ENCODE measurements around the gene TADA1. TPM values are rescaled to one million over a fixed set of nuclear protein-coding genes. Genes with fewer than 3 reads are reported as not detected.
"Not testable (repeated sequence)": the region's sequence is repeated elsewhere in the genome, so short reads cannot be mapped to it uniquely, and the experiment has no call there.

The TADA1 gene
- polyA plus RNA-seq, 1 donor (not counting 4 experiments of a cell fraction or from before 2014, with no cell fraction given): 15.0 TPM

DNA sequence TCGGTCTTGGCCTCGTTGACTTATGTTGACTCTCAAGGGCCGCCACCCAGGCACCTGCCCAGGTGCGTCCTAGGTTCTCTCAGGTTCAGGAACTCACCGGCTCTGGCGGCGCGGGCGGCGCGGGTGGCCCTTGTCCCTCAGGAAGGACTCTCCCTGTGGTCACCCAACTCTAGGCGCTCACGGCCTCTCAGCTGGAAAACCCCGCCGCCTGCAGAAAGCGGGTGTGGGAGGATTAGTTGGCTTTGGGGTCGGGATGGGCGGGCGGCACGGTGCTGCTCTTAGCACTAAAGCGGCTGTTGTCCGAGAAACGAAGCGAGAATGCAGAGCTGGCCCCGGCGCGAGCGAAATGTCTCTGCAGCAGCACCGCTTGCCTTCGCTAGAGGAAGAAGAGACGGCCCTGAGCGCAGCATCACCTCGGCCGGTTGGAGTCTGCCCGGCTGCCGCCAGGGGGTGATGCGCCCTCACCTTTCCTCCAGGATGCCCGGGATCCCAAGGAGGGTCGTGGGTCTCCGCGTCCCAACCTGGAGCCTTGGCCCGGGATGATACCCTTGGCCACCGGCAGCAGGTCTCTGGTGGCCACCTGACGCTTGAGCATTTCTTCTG, 8.1 kb upstream of the TADA1 start:
- Histone ChIP-seq H3K4me1 (ENCODE audit: control insufficient read depth, extremely low read depth, insufficient read depth, low read length) (no peaks in the 10 kb centered on the region), H3K9me1 (ENCODE audit: control insufficient read depth, extremely low read depth, insufficient read depth, low read length) (no peaks in the 10 kb centered on the region), H3K4me3 (ENCODE audit: control insufficient read depth in 2 of 3, extremely low read depth in 1 of 3, insufficient read depth in 2 of 3, low read depth in 1 of 3, low read length in 3 of 3) (no peak overlapping the region), H4K20me1 (ENCODE audit: control insufficient read depth, extremely low read depth, insufficient read depth, low read length) (no peaks in the 10 kb centered on the region), H2AFZ (ENCODE audit: control insufficient read depth, low read length) (no peak overlapping the region), H3K9ac (ENCODE audit: control insufficient read depth, extremely low read depth, insufficient read depth, low read length) (no peak overlapping the region), H3K27me3 (ENCODE audit: control insufficient read depth, extremely low read depth, insufficient read depth, low read length) (peaks cover 15% of the 10 kb centered on the region), H3K9me3 (ENCODE audit: control insufficient read depth, low read depth, low read length) (no peaks in the 10 kb centered on the region), H3K4me2 (ENCODE audit: control insufficient read depth, extremely low read depth, insufficient read depth, low read depth, low read length) (peak overlapping the region; percentile 11), H3K36me3 (ENCODE audit: control insufficient read depth in 2 of 2, extremely low read depth in 1 of 2, insufficient read depth in 2 of 2, low read length in 2 of 2) (no peaks in the 10 kb centered on the region), H3K79me2 (ENCODE audit: control insufficient read depth, insufficient read depth, low read length) (no peaks in the 10 kb centered on the region), H3K27ac (ENCODE audit: control insufficient read depth, insufficient read depth, low read length) (no peak overlapping the region)
- DNase-seq (ENCODE audit: low read depth, low spot score) (no peak), FAIRE-seq (no peak)
- no peak for TF ChIP-seq EZH2 (IDR thresholded peaks at IDR 0.05; ENCODE audit: low read length)
- TF ChIP-seq, protein P1, sequence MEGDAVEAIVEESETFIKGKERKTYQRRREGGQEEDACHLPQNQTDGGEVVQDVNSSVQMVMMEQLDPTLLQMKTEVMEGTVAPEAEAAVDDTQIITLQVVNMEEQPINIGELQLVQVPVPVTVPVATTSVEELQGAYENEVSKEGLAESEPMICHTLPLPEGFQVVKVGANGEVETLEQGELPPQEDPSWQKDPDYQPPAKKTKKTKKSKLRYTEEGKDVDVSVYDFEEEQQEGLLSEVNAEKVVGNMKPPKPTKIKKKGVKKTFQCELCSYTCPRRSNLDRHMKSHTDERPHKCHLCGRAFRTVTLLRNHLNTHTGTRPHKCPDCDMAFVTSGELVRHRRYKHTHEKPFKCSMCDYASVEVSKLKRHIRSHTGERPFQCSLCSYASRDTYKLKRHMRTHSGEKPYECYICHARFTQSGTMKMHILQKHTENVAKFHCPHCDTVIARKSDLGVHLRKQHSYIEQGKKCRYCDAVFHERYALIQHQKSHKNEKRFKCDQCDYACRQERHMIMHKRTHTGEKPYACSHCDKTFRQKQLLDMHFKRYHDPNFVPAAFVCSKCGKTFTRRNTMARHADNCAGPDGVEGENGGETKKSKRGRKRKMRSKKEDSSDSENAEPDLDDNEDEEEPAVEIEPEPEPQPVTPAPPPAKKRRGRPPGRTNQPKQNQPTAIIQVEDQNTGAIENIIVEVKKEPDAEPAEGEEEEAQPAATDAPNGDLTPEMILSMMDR (optimal IDR thresholded peaks at IDR 0.05 in 1 of 3, IDR thresholded peaks at IDR 0.05 in 1 of 3, conservative IDR thresholded peaks at IDR 0.05 in 1 of 3; ENCODE audit: extremely low read depth in 1 of 3, insufficient read depth in 2 of 3, low read length in 3 of 3): peak; percentile 58 to 93 (median 79)
- dilution Hi-C loops (cut with MboI; ENCODE audit: extremely low pct_ligation_motif_present, low sequenced_read_pairs): no loop called here

DNA sequence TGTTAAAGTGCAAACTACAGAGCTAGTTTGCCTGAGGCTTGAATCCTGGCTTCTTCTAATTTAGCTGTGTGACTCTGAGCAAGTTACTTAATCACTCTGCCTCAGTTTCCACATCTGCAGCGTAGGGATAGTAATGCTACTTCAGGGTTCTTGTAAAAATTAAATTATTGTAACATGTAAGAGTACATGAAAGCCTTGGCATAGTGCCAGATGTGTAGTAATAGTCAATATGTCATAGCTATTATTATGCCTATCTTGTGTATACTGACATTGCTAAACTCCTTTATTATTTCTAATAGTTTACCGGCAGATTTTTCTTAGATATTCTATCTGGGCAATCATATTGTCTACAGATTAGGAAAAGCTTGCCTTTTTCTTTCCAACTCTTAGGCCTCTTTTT, 6.8 kb upstream of the TADA1 start:
- Histone ChIP-seq H3K4me3 (ENCODE audit: control insufficient read depth in 2 of 3, extremely low read depth in 1 of 3, insufficient read depth in 2 of 3, low read depth in 1 of 3, low read length in 3 of 3) (no peak overlapping the region), H3K27me3 (ENCODE audit: control insufficient read depth, extremely low read depth, insufficient read depth, low read length) (peaks cover 15% of the 10 kb centered on the region), H2AFZ (ENCODE audit: control insufficient read depth, low read length) (no peak overlapping the region), H3K36me3 (ENCODE audit: control insufficient read depth in 2 of 2, extremely low read depth in 1 of 2, insufficient read depth in 2 of 2, low read length in 2 of 2) (no peaks in the 10 kb centered on the region), H3K9me1 (ENCODE audit: control insufficient read depth, extremely low read depth, insufficient read depth, low read length) (no peaks in the 10 kb centered on the region), H4K20me1 (ENCODE audit: control insufficient read depth, extremely low read depth, insufficient read depth, low read length) (no peaks in the 10 kb centered on the region), H3K9ac (ENCODE audit: control insufficient read depth, extremely low read depth, insufficient read depth, low read length) (no peak overlapping the region), H3K4me1 (ENCODE audit: control insufficient read depth, extremely low read depth, insufficient read depth, low read length) (no peaks in the 10 kb centered on the region), H3K4me2 (ENCODE audit: control insufficient read depth, extremely low read depth, insufficient read depth, low read depth, low read length) (no peak overlapping the region), H3K79me2 (ENCODE audit: control insufficient read depth, insufficient read depth, low read length) (no peaks in the 10 kb centered on the region), H3K9me3 (ENCODE audit: control insufficient read depth, low read depth, low read length) (no peaks in the 10 kb centered on the region), H3K27ac (ENCODE audit: control insufficient read depth, insufficient read depth, low read length) (no peak overlapping the region)
- DNase-seq (ENCODE audit: low read depth, low spot score): no peak
- TF ChIP-seq, protein P1 (optimal IDR thresholded peaks at IDR 0.05 in 1 of 3, IDR thresholded peaks at IDR 0.05 in 1 of 3, conservative IDR thresholded peaks at IDR 0.05 in 1 of 3; ENCODE audit: extremely low read depth in 1 of 3, insufficient read depth in 2 of 3, low read length in 3 of 3): no peak
- TF ChIP-seq EZH2 (IDR thresholded peaks at IDR 0.05; ENCODE audit: low read length): no peak
- dilution Hi-C loops (cut with MboI; ENCODE audit: extremely low pct_ligation_motif_present, low sequenced_read_pairs): no loop called here
- no peak for FAIRE-seq

DNA sequence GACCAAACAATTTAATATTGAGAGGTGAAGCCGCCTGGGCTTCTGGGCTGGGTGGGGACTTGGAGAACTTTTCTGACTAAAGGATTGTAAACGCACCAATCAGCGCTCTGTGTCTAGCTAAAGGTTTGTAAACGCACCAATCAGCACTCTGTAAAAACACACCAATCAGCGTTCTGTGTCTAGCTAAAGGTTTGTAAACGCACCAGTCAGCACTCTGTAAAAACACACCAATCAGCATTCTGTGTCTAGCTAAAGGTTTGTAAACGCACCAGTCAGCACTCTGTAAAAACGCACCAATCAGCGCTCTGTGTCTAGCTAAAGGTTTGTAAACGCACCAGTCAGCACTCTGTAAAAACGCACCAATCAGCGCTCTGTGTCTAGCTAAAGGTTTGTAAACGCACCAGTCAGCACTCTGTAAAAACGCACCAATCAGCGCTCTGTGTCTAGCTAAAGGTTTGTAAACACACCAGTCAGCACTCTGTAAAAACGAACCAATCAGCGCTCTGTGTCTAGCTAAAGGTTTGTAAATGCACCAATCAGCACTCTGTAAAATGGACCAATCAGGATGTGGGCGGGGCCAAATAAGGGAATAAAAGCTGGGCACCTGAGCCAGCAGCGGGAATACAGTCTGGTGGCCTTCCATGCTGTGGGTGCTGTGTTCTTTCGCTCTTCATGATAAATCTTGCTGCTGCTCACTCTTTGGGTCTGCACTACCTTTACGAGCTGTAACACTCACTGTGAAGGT, 2.3 kb upstream of the TADA1 start:
- H3K9me1 ChIP-seq (ENCODE audit: control insufficient read depth, extremely low read depth, insufficient read depth, low read length); DNase-seq (ENCODE audit: low read depth, low spot score); H3K27me3 ChIP-seq (ENCODE audit: control insufficient read depth, extremely low read depth, insufficient read depth, low read length); dilution Hi-C loops (cut with MboI; ENCODE audit: extremely low pct_ligation_motif_present, low sequenced_read_pairs); FAIRE-seq; H3K4me3 ChIP-seq (ENCODE audit: control insufficient read depth in 2 of 3, extremely low read depth in 1 of 3, insufficient read depth in 2 of 3, low read depth in 1 of 3, low read length in 3 of 3); H3K4me2 ChIP-seq (ENCODE audit: control insufficient read depth, extremely low read depth, insufficient read depth, low read depth, low read length); H4K20me1 ChIP-seq (ENCODE audit: control insufficient read depth, extremely low read depth, insufficient read depth, low read length); H3K36me3 ChIP-seq (ENCODE audit: control insufficient read depth in 2 of 2, extremely low read depth in 1 of 2, insufficient read depth in 2 of 2, low read length in 2 of 2); H3K9ac ChIP-seq (ENCODE audit: control insufficient read depth, extremely low read depth, insufficient read depth, low read length); H2AFZ ChIP-seq (ENCODE audit: control insufficient read depth, low read length); H3K27ac ChIP-seq (ENCODE audit: control insufficient read depth, insufficient read depth, low read length); H3K9me3 ChIP-seq (ENCODE audit: control insufficient read depth, low read depth, low read length); H3K4me1 ChIP-seq (ENCODE audit: control insufficient read depth, extremely low read depth, insufficient read depth, low read length): not testable (repeated sequence)
- peaks cover 18% of the 10 kb centered on the region for H3K79me2 ChIP-seq (ENCODE audit: control insufficient read depth, insufficient read depth, low read length)

All from keratinocyte (primary cell).